Measurements from ENCODE around the gene MASP1.

Gene MASP1

GRCh38 chr3:187211532-187212195, 79.9 kb downstream of the MASP1 start:
- Histone ChIP-seq H3K9me3 (ENCODE audit: control insufficient read depth, low read length) (no peaks in the 10 kb centered on the region), H3K4me2 (ENCODE audit: low read length) (no peak overlapping the region), H3K27me3 (ENCODE audit: control insufficient read depth, insufficient read depth, low read length) (no peaks in the 10 kb centered on the region), H3K4me1 (no peaks in the 10 kb centered on the region), H3K4me3 (ENCODE audit: low read depth, low read length) (no peak overlapping the region), H3K79me2 (no peaks in the 10 kb centered on the region), H2AFZ (no peak overlapping the region), H3K27ac (no peak overlapping the region), H3K36me3 (ENCODE audit: control insufficient read depth, insufficient read depth, low read length) (no peaks in the 10 kb centered on the region), H3K9ac (no peak overlapping the region)
- TF ChIP-seq CTCF (IDR thresholded peaks at IDR 0.05) = no peak

- H3K27me3 ChIP-seq (ENCODE audit: control insufficient read depth, insufficient read depth, low read length) = no peaks in the 10 kb centered on the region
- H3K4me1 ChIP-seq = no peaks in the 10 kb centered on the region
- H3K4me2 ChIP-seq (ENCODE audit: low read length) = no peak overlapping the region
- no peak overlapping the region for H3K27ac ChIP-seq
- H3K36me3 ChIP-seq (ENCODE audit: control insufficient read depth, insufficient read depth, low read length) = no peaks in the 10 kb centered on the region
- no peaks in the 10 kb centered on the region for H3K9me3 ChIP-seq (ENCODE audit: control insufficient read depth, low read length)
- no peak for TF ChIP-seq CTCF (IDR thresholded peaks at IDR 0.05)
- H3K4me3 ChIP-seq (ENCODE audit: low read depth, low read length) = no peak overlapping the region
- no peak overlapping the region for H3K9ac ChIP-seq
- H3K79me2 ChIP-seq = no peaks in the 10 kb centered on the region
- H2AFZ ChIP-seq = no peak overlapping the region
These were observed 80.8 kb downstream of the MASP1 start for GRCh38 chr3:187210545-187211327.

GRCh38 chr3:187210091-187210490, 81.4 kb downstream of the MASP1 start:
- Histone ChIP-seq H3K27me3 (ENCODE audit: control insufficient read depth, insufficient read depth, low read length) (no peaks in the 10 kb centered on the region), H3K4me1 (no peaks in the 10 kb centered on the region), H2AFZ (no peak overlapping the region), H3K79me2 (no peaks in the 10 kb centered on the region), H3K27ac (no peak overlapping the region), H3K4me3 (ENCODE audit: low read depth, low read length) (no peak overlapping the region), H3K4me2 (ENCODE audit: low read length) (no peak overlapping the region), H3K9me3 (ENCODE audit: control insufficient read depth, low read length) (no peaks in the 10 kb centered on the region), H3K9ac (no peak overlapping the region), H3K36me3 (ENCODE audit: control insufficient read depth, insufficient read depth, low read length) (no peaks in the 10 kb centered on the region)
- no peak for TF ChIP-seq CTCF (IDR thresholded peaks at IDR 0.05)

- H3K27ac ChIP-seq = no peak overlapping the region
- H3K9ac ChIP-seq = no peak overlapping the region
- H3K79me2 ChIP-seq = no peaks in the 10 kb centered on the region
- no peaks in the 10 kb centered on the region for H3K4me1 ChIP-seq
- no peak overlapping the region for H3K4me3 ChIP-seq (ENCODE audit: low read depth, low read length)
- H2AFZ ChIP-seq = no peak overlapping the region
- no peak for TF ChIP-seq CTCF (IDR thresholded peaks at IDR 0.05)
- no peaks in the 10 kb centered on the region for H3K9me3 ChIP-seq (ENCODE audit: control insufficient read depth, low read length)
- no peaks in the 10 kb centered on the region for H3K36me3 ChIP-seq (ENCODE audit: control insufficient read depth, insufficient read depth, low read length)
- H3K27me3 ChIP-seq (ENCODE audit: control insufficient read depth, insufficient read depth, low read length) = no peaks in the 10 kb centered on the region
- no peak overlapping the region for H3K4me2 ChIP-seq (ENCODE audit: low read length)
These were observed 82.0 kb downstream of the MASP1 start for GRCh38 chr3:187209491-187209890.
